Measurements from ENCODE around the gene SSTR4.
A peak's percentile ranks its signal among the peaks of the same experiment; 100 is the strongest.

- TF ChIP-seq ZNF324 (CRISPR knock-in tag; IDR thresholded peaks at IDR 0.05) (no peak), BRCA1 (IDR thresholded peaks at IDR 0.05) (no peak), BRCA1 (CRISPR knock-in tag; IDR thresholded peaks at IDR 0.05) (no peak), TOE1 (IDR thresholded peaks at IDR 0.05; ENCODE audit: borderline replicate concordance) (no peak), TOE1 (CRISPR knock-in tag; IDR thresholded peaks at IDR 0.05; ENCODE audit: borderline replicate concordance, low read depth) (no peak), ATF7 (IDR thresholded peaks at IDR 0.05) (no peak), SREBF1 (IDR thresholded peaks at IDR 0.05; ENCODE audit: borderline replicate concordance, low read depth, low read length) (no peak), HDGF (IDR thresholded peaks at IDR 0.05) (no peak), ZFP36 (IDR thresholded peaks at IDR 0.05; ENCODE audit: low read depth, low read length, partially characterized antibody) (no peak)
- TF ChIP-seq, protein P1, sequence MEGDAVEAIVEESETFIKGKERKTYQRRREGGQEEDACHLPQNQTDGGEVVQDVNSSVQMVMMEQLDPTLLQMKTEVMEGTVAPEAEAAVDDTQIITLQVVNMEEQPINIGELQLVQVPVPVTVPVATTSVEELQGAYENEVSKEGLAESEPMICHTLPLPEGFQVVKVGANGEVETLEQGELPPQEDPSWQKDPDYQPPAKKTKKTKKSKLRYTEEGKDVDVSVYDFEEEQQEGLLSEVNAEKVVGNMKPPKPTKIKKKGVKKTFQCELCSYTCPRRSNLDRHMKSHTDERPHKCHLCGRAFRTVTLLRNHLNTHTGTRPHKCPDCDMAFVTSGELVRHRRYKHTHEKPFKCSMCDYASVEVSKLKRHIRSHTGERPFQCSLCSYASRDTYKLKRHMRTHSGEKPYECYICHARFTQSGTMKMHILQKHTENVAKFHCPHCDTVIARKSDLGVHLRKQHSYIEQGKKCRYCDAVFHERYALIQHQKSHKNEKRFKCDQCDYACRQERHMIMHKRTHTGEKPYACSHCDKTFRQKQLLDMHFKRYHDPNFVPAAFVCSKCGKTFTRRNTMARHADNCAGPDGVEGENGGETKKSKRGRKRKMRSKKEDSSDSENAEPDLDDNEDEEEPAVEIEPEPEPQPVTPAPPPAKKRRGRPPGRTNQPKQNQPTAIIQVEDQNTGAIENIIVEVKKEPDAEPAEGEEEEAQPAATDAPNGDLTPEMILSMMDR (IDR thresholded peaks at IDR 0.05 in 2 of 3, conservative IDR thresholded peaks at IDR 0.05 in 1 of 3; ENCODE audit: insufficient read depth in 2 of 3, low read depth in 1 of 3, low read length in 3 of 3) = peak; percentile 49 to 61 (median 59)
These were observed 26.8 kb downstream of the SSTR4 start for GRCh38 chr20:23061734-23062561.
